HepG2 (cell line): ENCODE results near the gene ARPC5. TPM values are rescaled to one million over a fixed set of nuclear protein-coding genes. Genes with fewer than 3 reads are reported as not detected.

Experiments used
- ATAC-seq: fragments of 200-7000 bp; cut with Tn5 transposase; 3 replicates; pipeline ENCODE4 v1.9.1; 2020; ENCODE audit warnings: mild to moderate bottlenecking, moderate library complexity
- BruUV-seq: library from RNA; stranded (reverse); fragments of 400-500 nt; replicated peaks from 2 replicates; lab custom pipeline; 2021; lab: Mats Ljungman, UMichigan
- CTCF ChIA-PET: fragments of 300-600 bp; formaldehyde crosslinking; extraction: SDS; loops from one replicate; lab custom pipeline; 2021; ENCODE audit warnings: low total read pairs, inconsistent platforms, low intra/inter-chr PET ratio; lab: Yijun Ruan, JAX
- POLR2A ChIA-PET: fragments of 350-600 bp; sonication (Branson Sonifier 250); formaldehyde crosslinking; loops from one replicate; lab custom pipeline; 2020; ENCODE audit warnings: antibody characterized with exemption, inconsistent platforms; lab: Yijun Ruan, JAX
- DNase-seq: peaks from one replicate; pipeline ENCODE4 v3.0.0-alpha.2; 2015; ENCODE audit warnings: low spot score
- FAIRE-seq: peaks from 3 replicates; lab custom pipeline; 2011; peaks lifted over from hg19 to GRCh38; lab: Jason Lieb, UNC
- H2AFZ ChIP-seq: one replicate; pipeline ENCODE4 v1.6.1; 2011; ENCODE audit warnings: low read length, inconsistent platforms
- H3K27ac ChIP-seq: fragments of 300-600 bp; 3 replicates; pipeline ENCODE4 v1.8.0; 2011; ENCODE audit warnings: mixed run types, mild to moderate bottlenecking, mixed read lengths, low read length, inconsistent platforms; ENCODE audit not compliant: insufficient read depth; ENCODE audit errors: extremely low read length
- H3K27me3 ChIP-seq, 2 experiments: fragments of 200-600 bp in 1 of 2; 2 replicates in 1 of 2; 3 replicates in 1 of 2; pipeline versions ENCODE4 v1.6.0 to v1.8.0; 2011; ENCODE audit warnings: low read length in 2 of 2, mild to moderate bottlenecking in 2 of 2, moderate library complexity in 2 of 2, inconsistent platforms in 1 of 2; ENCODE audit not compliant: insufficient read depth in 2 of 2, control insufficient read depth in 1 of 2
- H3K36me3 ChIP-seq, 2 experiments: fragments of 200-600 bp in 1 of 2; replicated peaks in 1 of 2; 2 replicates in 1 of 2; 3 replicates in 1 of 2; pipeline versions ENCODE4 v1.5.1 to v1.8.0; 2011; ENCODE audit warnings: low read length in 2 of 2, inconsistent platforms in 1 of 2; ENCODE audit not compliant: insufficient read depth in 2 of 2, control insufficient read depth in 1 of 2
- H3K4me1 ChIP-seq: 2 replicates; pipeline ENCODE4 v1.5.1; 2012; ENCODE audit warnings: low read length, inconsistent platforms; ENCODE audit not compliant: insufficient read depth
- H3K4me2 ChIP-seq: 2 replicates; pipeline ENCODE4 v1.6.0; 2011; ENCODE audit warnings: low read depth, low read length, inconsistent platforms
- H3K4me3 ChIP-seq, 3 experiments: fragments of 200-600 bp in 1 of 3; sonication (generic), shearing (Covaris generic) in 1 of 3; replicated peaks in 1 of 3; 2 replicates each; pipeline ENCODE4 v1.5.1; 2011 to 2016; ENCODE audit warnings: low read length in 3 of 3, inconsistent platforms in 2 of 3, low read depth in 2 of 3, mild to moderate bottlenecking in 2 of 3, control low read depth in 1 of 3, mixed read lengths in 1 of 3; ENCODE audit not compliant: insufficient read depth in 1 of 3
- H3K79me2 ChIP-seq: one replicate; pipeline ENCODE4 v1.6.1; 2011; ENCODE audit warnings: low read length, inconsistent platforms; ENCODE audit not compliant: insufficient read depth
- H3K9ac ChIP-seq: 2 replicates; pipeline ENCODE4 v1.6.0; 2011; ENCODE audit warnings: mild to moderate bottlenecking, low read depth, low read length, inconsistent platforms; ENCODE audit not compliant: insufficient read depth
- H3K9me3 ChIP-seq: 2 replicates; pipeline ENCODE4 v1.5.1; 2012; ENCODE audit warnings: mild to moderate bottlenecking, low read length
- H4K20me1 ChIP-seq: 2 replicates; pipeline ENCODE4 v1.6.0; 2011; ENCODE audit warnings: inconsistent platforms, mild to moderate bottlenecking, low read length, moderate library complexity; ENCODE audit not compliant: insufficient read depth
- HNF4A ChIP-seq: sonication (generic); formaldehyde crosslinking; IDR thresholded peaks from 2 replicates; pipeline ENCODE4 v1.4.0; 2020; ENCODE audit warnings: missing genetic modification reagents
- ZC3H13 ChIP-seq: sonication (generic); formaldehyde crosslinking; IDR thresholded peaks from 2 replicates; pipeline ENCODE4 v1.8.1; 2023; ENCODE audit warnings: mild to moderate bottlenecking, missing genetic modification reagents, moderate library complexity
- ZNF460 ChIP-seq: sonication (generic); formaldehyde crosslinking; IDR thresholded peaks from 2 replicates; pipeline ENCODE4 v1.5.1; 2020; ENCODE audit warnings: missing genetic modification reagents, mild to moderate bottlenecking, borderline replicate concordance
- WGBS: methylation state at CpG from one replicate; pipeline ENCODE4 v1.1.6; 2017; ENCODE audit warnings: low lambda C conversion rate; 5-methylcytosine and 5-hydroxymethylcytosine counted together
- in situ Hi-C: cut with HindIII; loops from 2 replicates; pipeline ENCODE4 v1.10.0; 2017; ENCODE audit warnings: low pct_unique_long_range_greater_than_20kb; ENCODE audit not compliant: extremely low pct_ligation_motif_present
- intact Hi-C: fragments of 100-400 bp; cut with micrococcal nuclease; formaldehyde crosslinking; loops from one replicate; pipeline ENCODE4 v1.10.0; 2022; ENCODE audit not compliant: unreplicated experiment
- polyA plus RNA-seq, 8 experiments: library from polyadenylated mRNA; depleted of rRNA in 3 of 8; stranded (reverse) in 7 of 8; unstranded in 1 of 8; fragments of >200 nt; fragmentation: Illumina TruSeq in 4 of 8; extraction: Trizol in 4 of 8; gene quantifications; 2 replicates each; pipeline versions ENCODE4 v1.2.1 to v1.2.3, GENCODE V29; 2011 to 2016; ENCODE audit warnings: low read depth in 4 of 8, missing spikeins in 1 of 8, mixed read lengths in 1 of 8; ENCODE audit not compliant: insufficient read depth in 1 of 8
- total RNA-seq, 5 experiments: library from RNA; depleted of rRNA; stranded (reverse); fragments of >200 nt; fragmentation: Illumina TruSeq; extraction: Trizol; gene quantifications; 2 replicates each; pipeline ENCODE4 v1.2.3, GENCODE V29; 2016; ENCODE audit warnings: low read depth in 1 of 5
- TF ChIP-seq, protein P1 (sequence below): sonication (generic); formaldehyde crosslinking; IDR thresholded peaks from 2 replicates; pipeline ENCODE4 v1.4.0; 2020; ENCODE audit warnings: mild to moderate bottlenecking, missing genetic modification reagents
- TF ChIP-seq, protein P2 (sequence below): sonication (generic); formaldehyde crosslinking; IDR thresholded peaks from 2 replicates; pipeline ENCODE4 v1.5.0; 2020; ENCODE audit warnings: missing genetic modification reagents, mild to moderate bottlenecking, borderline replicate concordance

The ARPC5 gene
- total and polyA plus RNA-seq, 2 of the 13 experiments (the other 11 are each of a cell fraction or from before 2014, with no cell fraction given) = 48.4 to 106 TPM

DNA sequence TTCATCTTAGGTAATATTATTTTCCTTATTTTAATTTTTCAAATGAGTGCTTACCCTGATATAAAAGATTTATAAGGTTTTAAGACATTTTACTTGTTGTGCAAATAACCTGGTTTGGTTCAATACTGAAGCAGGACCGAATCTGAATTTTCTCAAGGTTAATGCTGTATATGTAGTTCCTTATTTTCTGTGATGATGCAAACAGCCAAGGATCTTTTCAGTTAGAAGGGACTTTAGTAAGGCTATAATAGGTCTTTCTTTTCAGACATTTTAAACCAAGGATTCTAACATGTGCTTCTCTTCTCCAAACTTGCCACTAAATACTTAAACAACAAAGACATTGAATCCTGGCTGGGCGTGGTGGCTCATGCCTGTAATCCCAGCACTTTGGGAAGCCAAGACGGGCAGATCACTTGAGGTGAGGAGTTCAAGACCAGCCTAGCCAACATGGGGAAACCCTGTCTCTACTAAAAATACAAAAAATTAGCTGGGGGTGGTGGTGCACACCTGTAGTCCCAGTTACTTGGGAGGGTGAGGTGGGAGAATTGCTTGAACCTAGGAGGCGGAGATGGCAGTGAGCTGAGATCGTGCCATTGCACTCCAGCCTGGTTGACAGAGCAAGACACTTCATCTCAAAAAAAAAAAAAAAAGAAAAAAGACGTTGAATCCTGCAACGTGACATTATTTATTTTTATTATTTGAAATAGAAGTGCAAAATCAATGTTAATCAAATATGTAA lies 3.2 kb upstream of the ARPC5 start:
- in situ Hi-C loops (no loop called here), intact Hi-C loops (loop anchor here (5.0 to 10.0 kb wide), 4 partner anchors 46 to 278 kb away; partner anchors contain the start of gene SMG7)
- WGBS = 93% methylated on average over 7 of the region's 7 CpGs
- H3K27ac ChIP-seq = no peak overlapping the region
- CTCF ChIA-PET = no interaction called here
- BruUV-seq = no TSS peak
- H3K27me3 ChIP-seq = no peaks in the 10 kb centered on the region
- ATAC-seq (no peak), DNase-seq (no peak)
- no peak overlapping the region for H3K4me3 ChIP-seq
- peak; percentile 50; the same call in 1 of the 2 replicates for TF ChIP-seq ZNF460 (CRISPR knock-in tag)
- TF ChIP-seq, protein P1, sequence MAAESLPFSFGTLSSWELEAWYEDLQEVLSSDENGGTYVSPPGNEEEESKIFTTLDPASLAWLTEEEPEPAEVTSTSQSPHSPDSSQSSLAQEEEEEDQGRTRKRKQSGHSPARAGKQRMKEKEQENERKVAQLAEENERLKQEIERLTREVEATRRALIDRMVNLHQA (CRISPR knock-in tag) = no peak
- TF ChIP-seq, all 625 proteins: peak for 1
- Histone ChIP-seq H3K9ac (no peak overlapping the region), H2AFZ (no peak overlapping the region), H3K9me3 (no peaks in the 10 kb centered on the region), H3K79me2 (peaks cover 36% of the 10 kb centered on the region), H3K36me3 (no peaks in the 10 kb centered on the region), H3K4me2 (0 out of 2 replicates have a peak overlapping the region, but pooled peaks have one; percentile 5), H4K20me1 (no peaks in the 10 kb centered on the region; the same call in 1 of the 2 replicates), H3K4me1 (peaks cover 56% of the 10 kb centered on the region)
- POLR2A ChIA-PET = no interaction called here
- FAIRE-seq = no peak

DNA sequence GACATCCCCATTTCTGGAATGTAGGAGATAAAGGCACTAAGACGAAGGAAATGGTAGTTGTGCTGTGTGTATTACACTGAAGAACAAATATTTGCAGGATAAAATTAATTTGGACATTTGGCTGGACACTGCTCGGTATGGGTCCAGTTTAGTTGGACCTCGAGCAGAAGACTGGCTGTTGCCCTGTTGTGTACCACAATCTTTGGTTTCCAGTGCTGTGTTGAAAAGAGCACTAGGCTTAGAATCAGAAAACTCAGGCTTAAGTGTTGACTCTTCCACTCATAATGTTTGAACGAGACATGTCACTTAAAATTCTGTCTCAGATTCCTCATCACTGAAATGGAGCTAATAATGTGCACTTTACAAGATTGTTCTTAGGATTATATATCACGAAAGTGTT lies 1.2 kb upstream of the ARPC5 start:
- DNase-seq = no peak
- H3K36me3 ChIP-seq = no peaks in the 10 kb centered on the region
- H3K4me1 ChIP-seq = peaks cover 76% of the 10 kb centered on the region
- H3K79me2 ChIP-seq = peaks cover 47% of the 10 kb centered on the region
- H3K9me3 ChIP-seq = no peaks in the 10 kb centered on the region
- H3K4me2 ChIP-seq = peak overlapping the region; percentile 79
- H3K27ac ChIP-seq = peak overlapping the region; percentile 84
- in situ Hi-C loops (no loop called here), intact Hi-C loops (loop anchor here (5.0 to 10.0 kb wide), 4 partner anchors 48 to 281 kb away; partner anchors contain the start of gene SMG7)
- TSS peak; percentile 80 for BruUV-seq
- peak overlapping the region; percentile 89 to 97 (median 91); a peak in 5 of 6 replicates for H3K4me3 ChIP-seq
- no peak for ATAC-seq
- H4K20me1 ChIP-seq = peaks cover 2% of the 10 kb centered on the region; the same call in 1 of the 2 replicates
- H3K27me3 ChIP-seq = no peaks in the 10 kb centered on the region
- H2AFZ ChIP-seq = peak overlapping the region; percentile 3
- 0 out of 2 replicates have a peak overlapping the region, but pooled peaks have one; percentile 27 for H3K9ac ChIP-seq
- TF ChIP-seq ZC3H13 (CRISPR knock-in tag) = no peak
- TF ChIP-seq, protein P2, sequence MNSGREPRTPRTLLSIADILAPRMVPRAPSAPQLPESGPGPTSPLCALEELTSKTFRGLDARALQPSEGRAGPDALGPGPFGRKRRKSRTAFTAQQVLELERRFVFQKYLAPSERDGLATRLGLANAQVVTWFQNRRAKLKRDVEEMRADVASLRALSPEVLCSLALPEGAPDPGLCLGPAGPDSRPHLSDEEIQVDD (CRISPR knock-in tag) = no peak
- 0 out of 2 replicates have a peak, but pooled peaks have one; percentile 4 for TF ChIP-seq HNF4A (CRISPR knock-in tag)
- CTCF ChIA-PET = no interaction called here
- no peak for FAIRE-seq
- under 1% methylated on average over 5 of the region's 5 CpGs for WGBS
- POLR2A ChIA-PET = no interaction called here
